Stimulated activated naive CD8-positive, alpha-beta T cell treated with anti-CD3 and anti-CD28 coated beads, Interleukin-15, Interleukin-2, amounts not matched to agents 100 U/mL and 50 U/mL, for 24 hours (primary cell): Measurements from ENCODE around the gene P2RY12.
"Not testable (repeated sequence)": the region's sequence is repeated elsewhere in the genome, so short reads cannot be mapped to it uniquely, and the experiment has no call there.

Source experiments
- ATAC-seq: fragments of 150-1000 bp; cut with Tn5 transposase; one replicate; pipeline ENCODE4 v1.10.0; 2021
- DNase-seq: peaks from one replicate; pipeline ENCODE4 v3.0.0; 2021

P2RY12 gene

DNA sequence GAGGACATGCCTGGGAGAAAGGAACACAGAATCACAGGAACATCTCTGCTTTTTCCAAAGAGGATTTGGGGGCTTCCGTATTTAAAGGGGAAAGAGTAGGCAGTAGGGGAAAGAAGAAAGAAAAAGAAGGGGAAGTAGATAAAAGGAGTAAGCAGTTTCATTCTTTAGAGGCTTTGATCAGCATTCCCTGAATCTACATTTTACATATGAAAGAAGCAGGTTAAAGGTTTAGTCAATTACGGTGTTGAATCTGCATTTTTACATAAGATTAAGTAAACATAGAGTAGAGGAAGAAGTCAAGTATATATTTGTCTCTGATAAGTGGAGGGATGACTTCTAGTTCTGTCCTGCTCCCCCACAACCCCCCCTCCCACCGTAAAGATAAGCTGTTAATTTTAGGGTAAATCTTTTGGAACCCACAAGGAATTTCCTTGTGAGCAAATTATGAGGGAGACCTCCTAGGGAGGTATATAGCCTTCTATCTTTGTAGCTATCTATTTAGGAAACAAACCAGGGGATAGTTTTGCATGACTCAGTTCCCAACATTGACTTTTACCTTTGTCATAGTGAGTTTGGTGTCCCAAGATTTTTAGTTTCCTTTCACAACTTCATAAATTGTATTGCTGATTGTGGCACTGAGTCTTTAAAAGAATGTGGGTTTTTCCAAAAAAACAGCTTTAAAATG, 8.7 kb upstream of the P2RY12 start:
- ATAC-seq (no peak), DNase-seq (no peak)

DNA sequence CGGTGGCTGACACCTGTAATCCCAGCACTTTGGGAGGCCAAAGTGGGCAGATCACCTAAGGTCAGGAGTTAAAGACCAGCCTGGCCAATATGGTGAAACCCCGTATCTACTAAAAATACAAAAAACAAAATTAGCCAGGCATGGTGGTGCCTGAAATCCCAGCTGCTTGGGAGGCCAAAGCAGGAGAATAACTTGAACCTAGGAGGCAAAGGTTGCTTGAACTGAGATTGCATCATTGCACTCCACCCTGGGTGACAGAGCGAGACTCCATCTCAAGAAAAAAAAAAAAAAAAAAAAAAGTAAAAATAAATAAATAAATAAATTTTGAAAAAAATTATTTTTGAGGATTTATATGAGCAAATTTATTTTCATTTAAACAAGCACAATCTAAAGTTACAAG, 7.6 kb upstream of the P2RY12 start:
- not testable (repeated sequence) for ATAC-seq, DNase-seq

DNA sequence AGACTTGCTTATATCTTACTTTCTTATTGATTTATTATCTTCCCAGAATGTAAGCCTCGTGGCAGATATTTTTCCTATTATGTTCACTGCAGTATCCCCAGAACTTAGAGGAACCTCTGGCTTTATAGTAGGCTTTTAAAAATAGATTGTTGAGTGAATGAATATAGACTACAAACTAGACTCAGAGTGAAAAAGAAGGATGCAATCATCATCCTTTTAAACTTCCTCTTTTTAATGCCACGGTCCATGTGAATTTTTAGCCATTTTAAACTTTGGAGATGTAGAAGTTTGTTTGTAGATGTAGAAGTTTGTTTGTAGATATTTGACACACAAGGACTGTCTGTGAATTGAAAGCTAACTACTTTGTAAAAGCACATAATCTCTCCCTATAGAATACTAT, 7.2 kb upstream of the P2RY12 start:
- no peak for DNase-seq
- ATAC-seq = no peak

DNA sequence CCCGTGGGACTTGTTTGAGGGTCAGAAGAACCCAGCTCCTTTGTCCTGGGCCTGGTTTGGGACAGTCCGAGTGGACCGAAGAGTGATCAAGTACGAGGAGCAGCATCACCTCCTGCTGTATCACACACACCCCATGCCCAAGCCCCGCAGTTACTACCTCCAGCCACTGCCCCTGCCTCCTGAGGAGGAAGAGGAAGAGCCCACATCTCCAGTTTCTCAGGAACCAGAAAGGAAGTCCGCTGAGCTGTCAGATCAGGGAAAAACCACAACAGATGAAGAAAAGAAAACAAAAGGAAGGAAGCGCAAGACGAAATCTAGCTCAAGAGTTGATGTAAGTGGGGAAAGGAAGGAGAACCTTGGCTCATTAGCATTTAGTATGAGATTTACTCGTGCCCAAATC, 3.3 kb upstream of the P2RY12 start:
- ATAC-seq = no peak
- DNase-seq = no peak

DNA sequence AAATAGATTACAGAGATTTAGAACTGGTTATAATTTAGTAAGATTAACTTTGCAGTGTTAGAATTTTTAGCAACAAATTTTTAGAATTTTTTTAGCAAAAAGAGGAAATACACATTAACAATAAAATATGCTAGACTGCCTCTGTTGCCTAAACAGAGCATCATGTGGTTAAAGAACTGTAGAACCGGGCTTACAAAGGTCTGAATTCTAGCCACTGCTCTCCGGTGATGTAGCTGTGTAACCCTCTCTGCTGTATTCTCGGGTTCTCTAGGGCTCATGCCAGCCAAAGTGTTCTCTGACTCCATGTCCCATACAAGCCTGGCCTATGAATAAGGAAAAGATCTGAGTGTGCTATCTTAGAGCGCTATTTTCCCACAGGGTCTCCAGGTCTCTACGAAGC, 2.9 kb upstream of the P2RY12 start:
- ATAC-seq = no peak
- no peak for DNase-seq

DNA sequence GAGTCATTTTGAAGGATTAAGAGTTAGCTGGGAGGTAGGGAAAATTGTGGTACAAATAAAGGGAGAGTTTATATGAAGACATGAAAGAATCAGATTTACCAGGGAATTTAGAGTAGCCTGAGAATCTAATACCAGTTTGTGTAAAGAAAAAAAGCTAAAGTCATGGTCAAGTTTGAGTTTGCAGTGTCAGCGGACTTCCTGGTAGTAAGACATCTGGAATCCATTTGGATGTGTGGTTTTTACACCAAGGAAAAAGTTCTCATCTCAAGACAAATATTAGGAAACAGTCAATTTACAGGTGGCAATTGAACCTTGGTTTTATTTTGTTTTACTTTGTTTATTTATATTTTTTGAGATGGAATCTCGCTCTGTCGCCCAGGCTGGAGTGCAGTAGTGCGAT, 1.5 kb upstream of the P2RY12 start:
- DNase-seq (no peak), ATAC-seq (no peak)

DNA sequence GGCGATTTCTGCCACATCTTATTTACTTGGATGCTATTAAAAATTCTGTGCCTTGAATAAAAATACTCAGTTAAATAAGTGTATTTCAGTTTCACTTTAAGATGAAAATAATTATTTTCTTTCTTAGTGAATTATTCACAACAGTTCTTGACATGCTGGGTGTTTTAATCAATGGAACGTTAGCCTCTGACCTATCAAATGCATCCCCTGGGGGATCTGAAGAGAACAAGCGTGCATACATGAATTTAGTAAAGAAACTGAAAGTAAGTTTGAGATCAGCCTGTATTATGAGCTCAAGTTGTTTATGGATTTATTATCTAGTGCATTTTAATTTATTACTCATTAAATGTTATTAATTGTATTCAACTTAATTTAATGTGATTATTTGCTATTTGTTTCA, 597 bp downstream of the P2RY12 start:
- ATAC-seq (no peak), DNase-seq (no peak)

DNA sequence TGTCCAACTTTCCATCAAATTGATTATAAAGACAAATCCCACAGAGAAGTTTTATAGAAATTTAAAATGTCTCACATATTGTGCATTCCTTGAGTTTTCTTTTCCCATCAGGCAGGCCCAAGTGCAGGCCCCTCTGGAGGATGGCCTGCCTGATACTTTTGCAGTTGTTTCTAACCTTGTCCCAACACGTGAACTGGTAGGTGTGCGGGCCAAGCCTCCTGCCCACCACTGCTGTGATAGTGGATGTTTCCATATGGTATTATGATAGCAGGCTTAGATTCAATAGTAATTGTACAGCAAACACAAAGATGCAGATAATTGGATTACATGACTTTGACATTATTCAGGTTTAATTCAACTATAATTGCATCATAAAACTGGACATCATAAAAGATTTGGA, 1.4 kb downstream of the P2RY12 start:
- DNase-seq (no peak), ATAC-seq (no peak)

DNA sequence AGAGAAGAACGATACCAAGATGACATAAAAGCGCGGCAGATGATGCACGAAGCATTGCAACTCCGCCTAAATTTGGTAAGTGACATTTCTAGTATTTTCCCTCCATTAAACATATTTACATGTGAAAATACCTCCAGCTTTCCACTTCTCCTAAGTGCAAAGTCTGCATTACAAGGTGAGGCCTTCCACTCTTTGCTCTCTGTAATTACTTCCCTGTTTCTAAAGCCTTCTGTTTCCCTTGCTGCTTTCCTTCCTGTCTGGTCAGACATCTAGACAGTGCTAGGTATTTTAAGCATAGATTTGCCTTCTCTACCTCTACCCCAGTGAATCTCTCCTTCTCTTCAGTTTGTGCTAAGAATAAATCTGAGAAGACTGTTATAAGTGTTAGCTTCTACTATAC, 1.9 kb downstream of the P2RY12 start:
- no peak for DNase-seq
- ATAC-seq = no peak

DNA sequence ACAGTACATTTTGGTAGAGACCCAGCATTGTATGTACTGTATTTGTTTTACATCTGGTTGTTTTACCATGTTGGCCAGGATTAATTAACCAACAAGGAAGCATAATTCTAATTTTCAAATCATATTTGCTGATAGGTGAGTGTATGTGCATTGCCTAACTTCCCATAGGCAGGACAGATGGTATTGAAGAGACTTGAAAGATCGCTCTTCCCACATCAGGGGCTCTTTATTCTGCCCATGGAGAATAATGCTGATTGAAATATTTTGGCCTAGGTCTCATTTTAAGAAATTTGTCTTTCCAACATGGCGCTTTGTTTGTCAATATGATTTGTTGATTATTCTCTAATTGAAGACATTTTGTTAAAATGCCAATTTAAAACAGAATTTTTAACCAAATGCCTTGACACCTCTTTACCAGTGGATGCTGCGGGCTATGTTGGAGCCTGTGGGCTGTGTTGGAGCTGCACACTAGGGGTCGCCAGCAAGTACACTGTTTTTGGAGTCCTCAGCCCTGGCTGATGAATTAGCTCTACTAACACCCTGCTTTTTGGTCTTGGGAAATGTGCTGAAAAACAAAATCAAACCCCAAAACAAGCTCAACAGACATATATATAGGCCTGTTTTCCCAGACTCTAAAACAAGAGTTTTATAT, 5.3 kb downstream of the P2RY12 start:
- DNase-seq (peak; percentile 29), ATAC-seq (peak; percentile 61)

DNA sequence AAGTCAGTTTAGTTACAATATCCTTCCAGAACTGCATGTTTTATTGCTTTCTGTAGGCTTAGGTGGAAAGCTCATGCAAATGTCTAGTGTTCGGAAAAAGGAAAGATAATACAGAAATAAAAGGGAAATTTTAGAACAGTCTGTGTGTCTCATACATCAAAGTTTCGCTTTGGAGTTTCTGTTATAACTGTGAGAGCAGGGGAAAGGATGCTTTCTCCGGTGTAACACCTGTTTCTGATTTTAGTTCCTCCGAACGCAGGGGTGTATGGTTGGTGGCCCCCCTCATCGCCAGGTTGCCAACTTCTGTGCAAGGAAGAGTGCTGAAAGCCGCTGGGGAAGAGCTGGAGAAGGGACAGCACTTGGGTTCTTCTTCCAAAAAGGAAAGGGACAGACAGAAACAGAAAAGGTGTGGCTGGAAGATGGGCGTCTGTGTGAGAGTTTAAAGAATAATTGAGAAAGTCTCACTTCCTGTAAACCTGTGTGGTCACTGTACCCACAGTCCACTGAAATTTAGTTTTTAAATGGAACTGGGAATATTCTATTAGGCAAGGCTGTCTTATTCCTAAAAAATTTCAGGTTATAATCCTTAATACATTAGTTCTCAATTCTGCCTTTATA, 6.7 kb downstream of the P2RY12 start:
- ATAC-seq (no peak), DNase-seq (no peak)

DNA sequence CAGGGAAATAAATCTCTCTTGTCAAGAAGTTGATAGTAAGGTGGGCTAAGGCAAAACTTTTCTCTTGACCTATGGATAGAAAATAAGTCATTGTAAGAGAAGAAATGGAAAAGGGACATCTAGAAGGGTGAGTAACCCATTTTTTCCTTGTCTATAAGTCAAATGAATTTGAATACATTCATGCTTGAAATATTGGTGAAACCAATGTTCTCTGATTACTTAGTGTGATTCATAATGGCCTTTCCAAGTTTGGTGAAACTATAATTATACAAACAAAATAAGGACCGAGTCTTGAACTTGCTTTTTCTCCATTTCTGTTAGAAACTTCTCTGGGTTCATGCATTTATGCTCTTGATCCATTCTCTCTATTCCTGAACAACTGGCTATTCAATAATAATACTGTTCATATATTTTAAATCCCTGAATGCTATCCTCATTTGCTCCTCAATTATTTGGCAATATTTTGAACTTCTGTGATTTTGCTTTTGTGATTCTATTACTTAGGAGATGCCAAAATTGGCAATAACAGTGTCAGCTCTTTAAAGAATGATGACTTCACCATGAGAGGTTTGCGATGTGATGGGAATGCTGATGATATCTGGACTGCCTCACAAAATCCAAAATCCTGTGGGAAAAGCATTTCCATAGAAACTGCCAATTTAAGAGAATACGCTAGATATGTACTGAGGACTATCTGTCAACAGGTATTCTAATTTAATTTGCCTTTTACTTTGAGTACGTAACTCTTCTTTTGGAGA, 12.3 kb downstream of the P2RY12 start:
- DNase-seq = no peak
- no peak for ATAC-seq

DNA sequence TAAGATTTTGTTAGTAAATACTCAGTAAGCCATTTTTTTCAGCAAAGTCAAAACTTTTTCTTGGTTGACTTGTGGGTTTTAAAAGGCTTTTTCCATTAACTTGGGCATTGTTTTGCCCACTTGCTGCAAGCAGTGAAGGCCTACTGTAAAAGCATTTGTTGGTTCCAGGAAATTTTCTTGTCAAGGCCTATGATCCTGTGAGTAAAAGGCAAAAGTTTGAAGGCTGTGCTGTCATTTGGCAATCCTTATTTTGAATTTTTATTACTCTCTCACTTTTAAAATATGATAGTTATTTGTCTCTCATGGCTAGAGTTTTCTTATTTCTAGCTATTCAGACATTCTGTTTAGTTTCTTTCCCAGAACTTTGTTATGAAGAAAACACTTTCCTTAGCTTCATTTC, 13.0 kb downstream of the P2RY12 start:
- ATAC-seq (no peak), DNase-seq (no peak)

DNA sequence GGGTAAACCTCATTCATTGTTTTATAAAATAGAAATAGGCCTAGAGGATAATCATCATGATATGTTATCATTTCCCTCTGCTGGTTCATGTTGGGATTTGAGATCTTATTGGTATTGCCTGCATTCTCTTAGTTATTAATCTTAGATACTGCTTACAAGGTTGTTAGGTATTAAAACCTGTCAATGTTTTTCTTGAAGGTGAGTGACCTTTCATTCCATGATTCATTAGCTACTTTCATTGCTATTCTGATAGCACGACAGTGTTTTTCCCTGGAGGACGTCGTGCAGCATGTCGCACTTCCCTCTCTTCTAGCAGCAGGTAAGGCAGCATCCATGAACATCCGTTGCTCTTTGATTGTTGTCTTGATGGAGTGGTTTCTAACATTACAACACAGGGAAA, 17.1 kb downstream of the P2RY12 start:
- no peak for DNase-seq

DNA sequence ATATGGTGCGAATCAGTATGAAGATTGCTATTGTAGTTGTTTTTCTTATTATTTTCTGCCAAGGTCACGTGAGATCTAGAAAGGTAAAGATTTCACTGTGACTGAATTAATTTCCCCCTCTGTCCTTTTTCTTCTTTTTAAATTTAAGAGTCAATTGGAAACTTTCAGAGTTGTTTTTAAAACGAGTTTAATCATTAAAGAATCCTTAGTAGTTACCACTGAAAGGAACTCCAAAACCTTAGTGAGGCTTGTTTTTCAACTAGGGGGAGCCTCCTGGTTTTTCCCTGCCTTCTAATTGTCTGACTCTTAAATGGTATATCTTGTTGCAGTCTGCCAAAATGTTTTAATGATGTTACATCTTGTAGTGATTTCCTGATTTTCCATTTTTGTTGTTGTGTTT, 17.6 kb downstream of the P2RY12 start:
- ATAC-seq (no peak), DNase-seq (no peak)

More for the DNA sequence above, 17.1 kb downstream of the P2RY12 start:
- ATAC-seq = no peak

DNA sequence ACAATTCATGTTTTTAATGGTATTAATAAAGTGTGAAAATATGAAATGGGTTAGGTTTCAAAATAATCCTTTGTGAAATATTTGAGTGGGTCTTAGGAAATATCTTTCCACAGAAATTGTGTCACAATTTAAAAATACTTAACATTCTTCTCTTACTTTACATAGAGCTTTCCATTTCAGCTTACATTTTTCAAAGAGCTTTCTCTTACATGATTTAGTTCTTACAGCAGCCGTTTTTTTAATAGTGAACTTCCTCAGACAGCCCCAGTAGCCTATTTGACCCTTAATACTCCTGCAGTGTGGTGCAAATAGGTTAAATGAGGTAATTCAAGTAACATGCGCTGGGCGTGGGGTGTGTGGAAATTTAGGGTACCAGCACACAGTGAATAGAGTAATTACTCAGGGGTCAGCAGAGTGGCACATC, 21.8 kb downstream of the P2RY12 start:
- ATAC-seq (no peak), DNase-seq (no peak)

DNA sequence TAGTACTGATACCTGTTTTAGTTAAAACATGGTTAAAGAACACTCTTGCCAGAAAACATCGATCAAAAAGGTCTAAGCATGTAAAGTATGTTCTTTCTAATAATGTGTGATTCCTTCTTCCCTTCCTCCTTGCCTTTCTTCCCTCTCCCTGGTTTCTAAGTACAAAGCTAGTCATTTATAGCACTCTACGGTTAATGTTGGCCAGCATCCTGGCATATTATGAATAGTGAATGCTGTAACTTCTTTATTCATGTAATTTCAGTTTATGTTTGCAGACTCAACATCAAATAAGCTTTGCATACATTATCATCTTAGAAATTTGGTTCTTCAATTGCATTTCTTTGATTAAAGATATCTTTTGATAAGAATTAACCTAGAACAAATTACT, 27.1 kb downstream of the P2RY12 start:
- no peak for DNase-seq

DNA sequence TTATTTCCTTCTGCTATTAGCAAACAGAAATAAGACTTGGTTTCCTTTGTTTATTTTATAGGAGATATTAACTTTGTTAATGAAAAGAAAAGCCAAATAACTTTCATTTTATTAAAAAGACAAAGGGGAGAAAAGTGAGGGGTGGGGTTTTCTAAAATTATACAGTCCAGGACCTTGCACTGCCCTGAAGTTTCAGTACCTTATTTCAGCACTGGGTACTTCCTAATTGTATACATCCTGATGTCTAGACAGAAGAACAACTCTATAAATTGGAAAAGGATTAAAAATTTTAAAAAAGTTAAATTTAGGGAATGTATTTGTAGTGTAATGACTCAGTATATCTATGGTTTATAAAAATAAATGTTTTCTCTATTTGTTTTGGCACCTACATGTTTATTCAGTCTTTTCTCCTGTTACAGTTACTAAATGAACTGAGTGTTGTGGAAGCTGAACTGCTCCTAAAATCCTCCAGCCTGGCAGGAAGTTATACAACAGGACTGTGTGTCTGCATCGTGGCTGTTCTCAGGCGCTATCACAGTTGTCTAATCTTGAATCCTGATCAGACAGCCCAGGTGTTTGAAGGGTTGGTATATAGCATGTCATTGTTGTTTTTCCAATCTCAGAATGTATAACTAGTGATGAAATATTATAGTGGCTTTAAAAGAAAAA, 27.6 kb downstream of the P2RY12 start:
- DNase-seq = no peak
- ATAC-seq = no peak

More for the DNA sequence above, 27.1 kb downstream of the P2RY12 start:
- ATAC-seq = no peak

DNA sequence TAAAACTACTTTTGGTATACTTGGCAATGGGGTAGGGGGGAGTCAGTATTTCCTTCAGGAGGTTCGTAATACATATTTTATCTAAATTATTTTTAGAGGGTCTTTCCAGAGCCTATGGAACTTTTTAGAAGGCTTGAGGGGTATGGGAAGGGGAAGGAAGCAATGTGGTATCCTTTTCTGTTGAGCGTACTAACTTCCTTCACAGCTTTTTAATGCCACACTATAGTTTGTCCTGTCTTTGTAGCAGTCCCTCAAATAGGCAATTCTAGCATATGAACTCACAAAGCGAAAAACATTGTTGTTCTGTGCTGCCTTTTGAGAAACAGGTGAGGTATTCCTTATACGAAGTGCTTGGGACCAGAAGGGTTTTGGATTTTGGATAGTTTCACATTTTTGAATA, 32.9 kb downstream of the P2RY12 start:
- ATAC-seq (no peak), DNase-seq (no peak)

DNA sequence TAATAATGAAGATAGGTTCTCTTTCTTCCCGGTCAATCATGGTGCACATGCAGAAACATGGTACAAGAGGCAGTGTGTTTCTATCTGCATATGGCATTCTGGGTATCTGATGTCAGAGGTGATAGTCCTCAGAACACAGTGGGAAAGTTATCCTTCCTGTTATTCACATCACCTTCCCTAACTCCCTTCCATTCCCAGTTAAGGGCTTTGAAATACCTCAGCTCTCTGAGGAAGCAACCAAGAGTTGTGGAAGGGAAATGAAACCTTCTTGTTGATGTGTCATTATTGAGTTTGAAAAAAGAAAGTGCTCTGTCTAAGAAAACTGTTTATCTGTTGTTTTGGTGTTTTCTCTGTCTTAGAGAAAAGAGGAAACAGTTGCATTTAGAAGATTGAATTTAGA, 33.3 kb downstream of the P2RY12 start:
- no peak for DNase-seq
- ATAC-seq = no peak

DNA sequence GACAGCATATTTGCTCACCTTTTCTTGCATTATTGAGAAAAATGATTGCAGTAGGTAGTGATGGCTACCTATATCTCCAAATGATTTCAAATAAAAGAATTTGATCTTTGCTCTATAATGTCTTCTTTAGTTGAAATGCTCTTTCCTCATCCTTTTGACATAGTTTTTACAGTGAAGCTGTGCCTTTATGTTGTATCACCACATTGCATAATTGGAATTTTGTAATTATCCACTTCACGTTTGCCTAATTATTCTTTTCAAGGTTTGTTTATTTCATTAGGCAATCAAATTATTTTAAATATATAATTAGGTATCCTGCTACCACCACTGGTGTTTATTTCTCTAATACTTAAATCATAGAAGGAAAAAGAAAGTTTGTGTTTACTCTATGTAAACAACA, 33.9 kb downstream of the P2RY12 start:
- no peak for DNase-seq
- ATAC-seq = no peak

DNA sequence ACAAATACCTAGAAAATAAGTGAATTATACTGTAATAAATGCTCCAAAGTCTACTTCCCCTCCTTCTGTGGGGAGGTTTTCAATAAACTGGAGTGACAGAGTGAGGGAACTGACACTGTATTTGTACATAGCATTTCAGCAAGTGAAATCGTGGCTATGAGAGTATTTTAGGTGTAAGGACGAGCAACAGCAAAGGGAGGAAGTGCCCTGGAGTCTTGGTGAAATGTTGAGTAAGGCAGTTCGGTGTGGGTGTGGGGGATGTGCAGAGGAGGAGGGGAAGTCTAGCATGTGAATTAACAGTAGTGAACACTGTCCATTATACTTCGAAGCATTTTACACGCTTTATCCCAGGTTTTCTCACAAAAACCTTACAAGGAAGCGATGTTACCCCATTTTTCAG, 37.1 kb downstream of the P2RY12 start:
- DNase-seq (no peak), ATAC-seq (no peak)

DNA sequence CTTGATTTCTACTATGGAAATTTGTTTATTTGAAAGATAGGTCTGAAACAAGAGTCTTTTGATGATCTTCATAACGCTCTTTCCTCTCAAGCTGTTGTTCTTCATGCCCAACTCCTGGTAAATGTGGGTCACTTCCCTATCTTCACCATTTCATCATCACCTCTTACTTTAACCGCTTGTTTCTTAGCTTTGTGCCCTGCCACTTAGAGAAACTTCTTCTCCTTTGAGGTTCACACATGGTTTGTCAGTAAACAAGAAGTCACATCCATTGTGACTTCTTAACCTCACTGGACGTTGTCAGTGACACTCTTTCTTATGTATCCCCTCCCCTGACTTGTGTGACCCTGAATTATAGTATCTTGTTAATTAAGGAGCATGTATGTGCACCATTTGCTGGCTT, 38.3 kb downstream of the P2RY12 start:
- ATAC-seq = no peak
- DNase-seq = no peak
